DND-41 (cell line): ENCODE data around the gene ALDH16A1.

Source experiments
- CTCF ChIP-seq: IDR thresholded peaks from 2 replicates; pipeline ENCODE4 v1.5.1; 2012; ENCODE audit warnings: borderline replicate concordance, low read length, moderate library complexity, mild to moderate bottlenecking; ENCODE audit not compliant: poor library complexity, severe bottlenecking; ENCODE audit errors: extremely low read depth
- EZH2 ChIP-seq: IDR thresholded peaks from 3 replicates; pipeline ENCODE4 v1.6.1; 2012; ENCODE audit warnings: borderline replicate concordance, low read depth, mild to moderate bottlenecking, moderate library complexity, low read length, inconsistent platforms; ENCODE audit not compliant: severe bottlenecking

- TF ChIP-seq CTCF (no peak), EZH2 (no peak)
Measured at GRCh38 chr19:49425178-49425577, 27.8 kb upstream of the ALDH16A1 start, which contains the start of gene GFY.
